HG02973 (cell line): Measurements from ENCODE around the gene VPS9D1.
"Not testable (repeated sequence)": the region's sequence is repeated elsewhere in the genome, so short reads cannot be mapped to it uniquely, and the experiment has no call there.

Source experiments
- ATAC-seq: cut with Tn5 transposase; IDR thresholded peaks from one replicate; pipeline ENCODE4 v1.9.1; 2021; ENCODE audit warnings: moderate library complexity; ENCODE audit not compliant: unreplicated experiment

The VPS9D1 gene

GRCh38 chr16:89668790-89669158, 51.9 kb downstream of the VPS9D1 start:
- ATAC-seq = no peak

- ATAC-seq = no peak
Measured at GRCh38 chr16:89667633-89668032, 53.1 kb downstream of the VPS9D1 start.

GRCh38 chr16:89667000-89667399, 53.7 kb downstream of the VPS9D1 start:
- not testable (repeated sequence) for ATAC-seq

GRCh38 chr16:89664238-89664637, 56.5 kb downstream of the VPS9D1 start:
- not testable (repeated sequence) for ATAC-seq

GRCh38 chr16:89661215-89661614, 59.5 kb downstream of the VPS9D1 start:
- ATAC-seq = no peak

GRCh38 chr16:89660146-89660545, 60.6 kb downstream of the VPS9D1 start:
- no peak for ATAC-seq

- no peak for ATAC-seq
Measured at GRCh38 chr16:89658221-89658879, 62.3 kb downstream of the VPS9D1 start.

GRCh38 chr16:89657442-89658220, 63.1 kb downstream of the VPS9D1 start, which contains the start of the genes CHMP1A and SPATA33:
CHMP1A (minus strand) TSS chr16:89657708; CDS start chr16:89657588, 120 bp downstream.
SPATA33 (plus strand) TSS chr16:89657836; CDS start chr16:89657912, 76 bp downstream.
- ATAC-seq = peak; percentile 79
